Progenitor cell of endocrine pancreas (in vitro differentiated cells): Measurements from ENCODE around the gene TRPM8. TPM values are rescaled to one million over a fixed set of nuclear protein-coding genes. Genes with fewer than 3 reads are reported as not detected.

ENCODE experiments used
- DNase-seq: peaks from one replicate; pipeline ENCODE4 v3.0.0; 2021; ENCODE audit warnings: low spot score; ENCODE audit not compliant: unreplicated experiment
- H3K27ac Mint-ChIP-seq: 2 replicates; pipeline ENCODE4 v1.8.0; 2021; ENCODE audit warnings: mild to moderate bottlenecking, moderate library complexity, mixed read lengths
- H3K27me3 Mint-ChIP-seq: 2 replicates; pipeline ENCODE4 v1.8.0; 2021; ENCODE audit warnings: mixed read lengths
- H3K36me3 Mint-ChIP-seq: 2 replicates; pipeline ENCODE4 v1.8.0; 2022; ENCODE audit warnings: mixed read lengths; ENCODE audit not compliant: insufficient read depth
- H3K4me1 Mint-ChIP-seq: 2 replicates; pipeline ENCODE4 v1.8.0; 2021; ENCODE audit warnings: low read depth, mixed read lengths
- H3K4me3 Mint-ChIP-seq: 2 replicates; pipeline ENCODE4 v1.8.0; 2021; ENCODE audit warnings: low read depth, mild to moderate bottlenecking, moderate library complexity, mixed read lengths
- H3K9me3 Mint-ChIP-seq: 2 replicates; pipeline ENCODE4 v1.8.0; 2021; ENCODE audit warnings: low read depth, mixed read lengths
- total RNA-seq: library from RNA; stranded (reverse); gene quantifications from 2 replicates; pipeline ENCODE4 v1.2.1, GENCODE V29; 2021
- TF ChIP-seq, protein P1 (sequence below): fragments of 200-600 bp; sonication (generic); IDR thresholded peaks from one replicate; pipeline ENCODE4 v1.5.0; 2021; ENCODE audit warnings: antibody characterized with exemption, mild to moderate bottlenecking; ENCODE audit not compliant: unreplicated experiment

Gene TRPM8
- total RNA-seq, 1 donor from 2014 or later: not detected

- H3K27me3 Mint-ChIP-seq: peaks cover 9% of the 10 kb centered on the region
- DNase-seq: no peak
- peaks cover 8% of the 10 kb centered on the region for H3K9me3 Mint-ChIP-seq
- no peak overlapping the region for H3K27ac Mint-ChIP-seq
- H3K36me3 Mint-ChIP-seq: no peaks in the 10 kb centered on the region
- TF ChIP-seq, protein P1, sequence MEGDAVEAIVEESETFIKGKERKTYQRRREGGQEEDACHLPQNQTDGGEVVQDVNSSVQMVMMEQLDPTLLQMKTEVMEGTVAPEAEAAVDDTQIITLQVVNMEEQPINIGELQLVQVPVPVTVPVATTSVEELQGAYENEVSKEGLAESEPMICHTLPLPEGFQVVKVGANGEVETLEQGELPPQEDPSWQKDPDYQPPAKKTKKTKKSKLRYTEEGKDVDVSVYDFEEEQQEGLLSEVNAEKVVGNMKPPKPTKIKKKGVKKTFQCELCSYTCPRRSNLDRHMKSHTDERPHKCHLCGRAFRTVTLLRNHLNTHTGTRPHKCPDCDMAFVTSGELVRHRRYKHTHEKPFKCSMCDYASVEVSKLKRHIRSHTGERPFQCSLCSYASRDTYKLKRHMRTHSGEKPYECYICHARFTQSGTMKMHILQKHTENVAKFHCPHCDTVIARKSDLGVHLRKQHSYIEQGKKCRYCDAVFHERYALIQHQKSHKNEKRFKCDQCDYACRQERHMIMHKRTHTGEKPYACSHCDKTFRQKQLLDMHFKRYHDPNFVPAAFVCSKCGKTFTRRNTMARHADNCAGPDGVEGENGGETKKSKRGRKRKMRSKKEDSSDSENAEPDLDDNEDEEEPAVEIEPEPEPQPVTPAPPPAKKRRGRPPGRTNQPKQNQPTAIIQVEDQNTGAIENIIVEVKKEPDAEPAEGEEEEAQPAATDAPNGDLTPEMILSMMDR: no peak
- H3K4me1 Mint-ChIP-seq: no peaks in the 10 kb centered on the region
- H3K4me3 Mint-ChIP-seq: no peak overlapping the region
These were observed 27.1 kb downstream of the TRPM8 start for GRCh38 chr2:233944269-233944668.

DNA sequence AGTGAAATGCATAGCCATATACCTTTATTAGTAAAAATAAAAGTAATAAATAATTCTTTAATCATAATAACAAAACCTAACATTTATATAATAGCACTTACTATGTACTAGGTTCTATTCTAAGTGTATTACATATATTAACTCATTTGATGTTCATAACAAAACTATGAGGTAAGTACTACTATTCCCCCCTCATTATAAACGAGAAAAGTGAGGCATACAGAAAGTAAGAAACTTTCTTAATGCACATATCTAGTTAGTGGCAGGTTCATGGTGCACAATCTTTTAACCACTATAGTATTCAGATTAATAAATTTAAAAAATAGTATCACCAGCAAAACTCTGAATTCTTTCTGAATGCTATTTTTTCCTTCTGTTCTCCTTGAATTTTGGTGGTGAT lies 27.5 kb downstream of the TRPM8 start:
- H3K27me3 Mint-ChIP-seq: peaks cover 11% of the 10 kb centered on the region
- H3K9me3 Mint-ChIP-seq: peaks cover 8% of the 10 kb centered on the region
- TF ChIP-seq, protein P1: no peak
- no peaks in the 10 kb centered on the region for H3K4me1 Mint-ChIP-seq
- no peaks in the 10 kb centered on the region for H3K36me3 Mint-ChIP-seq
- DNase-seq: no peak
- no peak overlapping the region for H3K4me3 Mint-ChIP-seq
- no peak overlapping the region for H3K27ac Mint-ChIP-seq

DNA sequence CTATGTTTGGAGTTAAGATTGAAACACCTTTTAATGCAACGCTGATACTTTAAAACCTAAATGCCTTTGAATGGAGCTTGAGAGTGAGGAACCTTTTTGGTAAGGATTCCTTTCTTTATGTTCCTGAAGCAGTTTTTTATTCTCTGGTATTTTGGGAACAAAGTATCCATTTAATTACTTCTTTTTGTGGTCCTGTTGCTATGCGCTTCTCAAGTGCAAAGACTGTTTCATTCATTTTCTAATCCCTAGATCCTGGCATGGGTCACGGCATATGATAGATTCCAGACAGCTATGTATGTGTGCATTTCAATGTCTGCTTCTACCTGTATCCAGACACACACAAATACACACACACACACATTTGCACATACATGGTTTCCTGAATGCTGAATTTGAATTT lies 28.0 kb downstream of the TRPM8 start:
- no peaks in the 10 kb centered on the region for H3K36me3 Mint-ChIP-seq

DNA sequence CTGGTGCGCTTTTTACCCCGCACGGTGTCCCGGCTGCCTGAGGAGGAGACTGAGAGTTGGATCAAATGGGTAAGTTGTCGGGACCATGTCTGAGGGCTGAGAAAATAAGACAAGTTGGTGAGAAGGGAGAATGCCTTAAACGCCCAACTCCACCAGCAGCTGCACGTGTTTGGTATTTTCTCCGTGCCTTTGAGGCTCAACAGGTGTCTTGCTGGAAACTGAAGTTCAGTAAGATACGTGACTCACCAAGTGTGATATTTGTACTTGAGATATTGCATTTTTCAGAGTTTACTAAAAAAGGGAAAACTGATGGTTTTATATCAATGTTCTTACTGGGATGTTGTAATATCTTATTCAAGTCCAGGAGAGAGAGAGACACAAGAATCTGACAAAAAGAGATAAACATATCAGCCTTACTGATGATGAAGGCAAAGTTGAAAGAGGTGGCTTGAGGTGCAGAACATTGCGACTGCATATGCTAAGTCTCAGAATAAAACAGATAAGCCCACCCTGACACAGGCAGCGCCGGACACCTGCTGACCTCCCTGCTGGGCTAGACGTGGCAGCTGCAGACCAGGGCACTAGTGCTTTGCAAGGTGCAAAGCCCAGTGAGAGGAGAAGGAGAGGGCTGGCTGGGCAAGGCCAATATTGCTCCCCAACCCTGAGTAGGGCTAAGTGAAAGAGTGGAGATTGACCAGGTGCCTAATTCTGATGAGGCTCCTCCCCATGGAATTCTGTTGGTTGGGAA lies 33.1 kb downstream of the TRPM8 start:
- H3K4me1 Mint-ChIP-seq: no peaks in the 10 kb centered on the region
- no peak overlapping the region for H3K27ac Mint-ChIP-seq
- no peaks in the 10 kb centered on the region for H3K36me3 Mint-ChIP-seq
- TF ChIP-seq, protein P1: no peak
- H3K9me3 Mint-ChIP-seq: peaks cover 1% of the 10 kb centered on the region
- no peak for DNase-seq
- peaks cover 48% of the 10 kb centered on the region for H3K27me3 Mint-ChIP-seq
- no peak overlapping the region for H3K4me3 Mint-ChIP-seq

More for the DNA sequence above, 28.0 kb downstream of the TRPM8 start:
- Mint-ChIP-seq H3K4me3 (no peak overlapping the region), H3K9me3 (peaks cover 8% of the 10 kb centered on the region), H3K4me1 (no peaks in the 10 kb centered on the region), H3K27me3 (peaks cover 16% of the 10 kb centered on the region), H3K27ac (no peak overlapping the region)
- TF ChIP-seq, protein P1: no peak
- DNase-seq: no peak

GRCh38 chr2:233952335-233952734 lies 35.2 kb downstream of the TRPM8 start:
- DNase-seq: no peak
- Mint-ChIP-seq H3K27me3 (peaks cover 48% of the 10 kb centered on the region), H3K4me1 (no peaks in the 10 kb centered on the region), H3K27ac (no peak overlapping the region), H3K36me3 (no peaks in the 10 kb centered on the region), H3K4me3 (no peak overlapping the region), H3K9me3 (no peaks in the 10 kb centered on the region)
- TF ChIP-seq, protein P1: no peak
